PFSK-1 (cell line): ENCODE data around the gene SLC5A10.

Experiments used
- FOXP2 ChIP-seq: optimal IDR thresholded peaks from 2 replicates; pipeline ENCODE3; 2011; ENCODE audit warnings: borderline replicate concordance, control low read depth, inconsistent platforms; ENCODE audit not compliant: insufficient read depth; ENCODE audit errors: extremely low read length, extremely low read depth
- POLR2AphosphoS5 ChIP-seq: IDR thresholded peaks from 2 replicates; pipeline ENCODE4 v1.6.1; 2012; ENCODE audit warnings: low read depth, mild to moderate bottlenecking, control low read depth, low read length, moderate library complexity
- SIN3A ChIP-seq: IDR thresholded peaks from 2 replicates; pipeline ENCODE4 v1.6.1; 2012; ENCODE audit warnings: mild to moderate bottlenecking, low read length, moderate library complexity, borderline replicate concordance; ENCODE audit not compliant: insufficient read depth
- TAF1 ChIP-seq: IDR thresholded peaks from 2 replicates; pipeline ENCODE4 v1.6.1; 2012; ENCODE audit warnings: low read length, control low read depth, borderline replicate concordance; ENCODE audit not compliant: insufficient read depth
- TF ChIP-seq, protein P1 (sequence below), 2 experiments: IDR thresholded peaks; 2 replicates each; pipeline versions ENCODE4 v1.6.1 to v1.8.0; 2011 to 2012; ENCODE audit warnings: low read depth in 2 of 2, low read length in 2 of 2, control low read depth in 1 of 2, inconsistent platforms in 1 of 2, mild to moderate bottlenecking in 1 of 2, moderate library complexity in 1 of 2; ENCODE audit not compliant: insufficient read depth in 1 of 2

Gene SLC5A10

DNA sequence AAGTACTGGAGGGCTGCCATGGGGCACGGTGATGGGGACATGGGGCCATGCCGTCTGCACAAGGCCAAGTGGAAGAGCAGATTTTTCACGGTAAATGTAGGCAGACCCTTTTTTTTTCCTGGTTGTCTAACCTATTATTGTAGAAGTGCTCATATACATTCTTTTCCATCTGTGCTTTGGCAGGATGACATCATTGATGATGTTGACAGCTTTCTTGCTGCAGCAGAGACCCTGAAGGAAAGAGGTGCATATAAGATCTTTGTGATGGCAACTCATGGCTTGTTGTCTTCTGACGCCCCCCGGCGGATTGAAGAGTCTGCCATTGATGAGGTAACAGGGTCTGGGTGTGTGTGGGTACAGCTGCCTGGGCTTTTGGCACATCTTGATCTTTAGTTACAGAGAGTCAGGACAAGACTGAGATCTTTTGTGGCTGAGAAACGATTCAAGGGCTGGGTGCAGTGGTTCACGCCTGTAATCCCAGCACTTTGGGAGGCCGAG lies 23.3 kb upstream of the SLC5A10 start:
- no peak for TF ChIP-seq POLR2AphosphoS5
- no peak for TF ChIP-seq SIN3A
- no peak for TF ChIP-seq TAF1

DNA sequence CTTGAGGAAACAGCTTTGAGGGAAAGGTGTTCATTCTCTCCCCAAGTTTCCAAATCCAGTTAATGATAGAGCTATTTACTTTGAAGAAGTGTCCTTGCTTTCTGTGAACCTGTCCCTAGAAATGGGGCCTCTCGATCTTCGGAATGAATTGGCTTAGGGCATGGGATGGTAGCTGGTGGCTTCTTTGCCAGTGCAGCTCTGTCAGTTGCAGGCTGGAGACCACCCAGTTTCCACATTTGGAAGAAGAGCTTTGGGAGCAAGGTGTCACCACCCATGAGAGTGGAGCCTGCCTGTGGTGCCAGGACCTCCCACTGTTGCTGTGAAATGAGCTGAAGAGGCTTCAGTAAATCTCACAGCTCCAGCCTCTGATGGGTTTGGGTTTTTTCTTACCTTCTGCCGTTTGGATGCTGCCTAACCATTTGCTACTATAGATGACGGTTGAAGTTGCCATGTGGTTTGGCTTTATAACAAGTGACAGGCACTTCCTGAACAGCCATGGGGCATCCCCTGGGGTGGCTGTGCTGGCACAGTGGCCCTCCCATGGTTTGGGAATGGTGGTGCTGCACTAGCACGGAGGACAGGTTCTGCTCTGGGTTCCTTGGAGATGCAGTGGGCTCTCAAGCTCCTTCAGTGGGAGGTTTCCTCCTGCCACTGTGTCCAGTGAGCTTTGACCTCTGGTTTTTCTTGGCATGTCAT lies 19.5 kb upstream of the SLC5A10 start:
- no peak for TF ChIP-seq SIN3A
- TF ChIP-seq TAF1 = no peak
- TF ChIP-seq POLR2AphosphoS5 = no peak
- no peak for TF ChIP-seq FOXP2
- TF ChIP-seq, protein P1, sequence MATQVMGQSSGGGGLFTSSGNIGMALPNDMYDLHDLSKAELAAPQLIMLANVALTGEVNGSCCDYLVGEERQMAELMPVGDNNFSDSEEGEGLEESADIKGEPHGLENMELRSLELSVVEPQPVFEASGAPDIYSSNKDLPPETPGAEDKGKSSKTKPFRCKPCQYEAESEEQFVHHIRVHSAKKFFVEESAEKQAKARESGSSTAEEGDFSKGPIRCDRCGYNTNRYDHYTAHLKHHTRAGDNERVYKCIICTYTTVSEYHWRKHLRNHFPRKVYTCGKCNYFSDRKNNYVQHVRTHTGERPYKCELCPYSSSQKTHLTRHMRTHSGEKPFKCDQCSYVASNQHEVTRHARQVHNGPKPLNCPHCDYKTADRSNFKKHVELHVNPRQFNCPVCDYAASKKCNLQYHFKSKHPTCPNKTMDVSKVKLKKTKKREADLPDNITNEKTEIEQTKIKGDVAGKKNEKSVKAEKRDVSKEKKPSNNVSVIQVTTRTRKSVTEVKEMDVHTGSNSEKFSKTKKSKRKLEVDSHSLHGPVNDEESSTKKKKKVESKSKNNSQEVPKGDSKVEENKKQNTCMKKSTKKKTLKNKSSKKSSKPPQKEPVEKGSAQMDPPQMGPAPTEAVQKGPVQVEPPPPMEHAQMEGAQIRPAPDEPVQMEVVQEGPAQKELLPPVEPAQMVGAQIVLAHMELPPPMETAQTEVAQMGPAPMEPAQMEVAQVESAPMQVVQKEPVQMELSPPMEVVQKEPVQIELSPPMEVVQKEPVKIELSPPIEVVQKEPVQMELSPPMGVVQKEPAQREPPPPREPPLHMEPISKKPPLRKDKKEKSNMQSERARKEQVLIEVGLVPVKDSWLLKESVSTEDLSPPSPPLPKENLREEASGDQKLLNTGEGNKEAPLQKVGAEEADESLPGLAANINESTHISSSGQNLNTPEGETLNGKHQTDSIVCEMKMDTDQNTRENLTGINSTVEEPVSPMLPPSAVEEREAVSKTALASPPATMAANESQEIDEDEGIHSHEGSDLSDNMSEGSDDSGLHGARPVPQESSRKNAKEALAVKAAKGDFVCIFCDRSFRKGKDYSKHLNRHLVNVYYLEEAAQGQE (IDR thresholded peaks at IDR 0.05; ENCODE audit: insufficient read depth in 1 of 2, low read depth in 2 of 2, low read length in 2 of 2) = no peak

- TF ChIP-seq TAF1 = no peak
- TF ChIP-seq POLR2AphosphoS5 = no peak
- TF ChIP-seq FOXP2 = no peak
- TF ChIP-seq, protein P1 (IDR thresholded peaks at IDR 0.05; ENCODE audit: insufficient read depth in 1 of 2, low read depth in 2 of 2, low read length in 2 of 2) = no peak
- no peak for TF ChIP-seq SIN3A
These were observed 18.6 kb upstream of the SLC5A10 start for GRCh38 chr17:18933102-18934058.

DNA sequence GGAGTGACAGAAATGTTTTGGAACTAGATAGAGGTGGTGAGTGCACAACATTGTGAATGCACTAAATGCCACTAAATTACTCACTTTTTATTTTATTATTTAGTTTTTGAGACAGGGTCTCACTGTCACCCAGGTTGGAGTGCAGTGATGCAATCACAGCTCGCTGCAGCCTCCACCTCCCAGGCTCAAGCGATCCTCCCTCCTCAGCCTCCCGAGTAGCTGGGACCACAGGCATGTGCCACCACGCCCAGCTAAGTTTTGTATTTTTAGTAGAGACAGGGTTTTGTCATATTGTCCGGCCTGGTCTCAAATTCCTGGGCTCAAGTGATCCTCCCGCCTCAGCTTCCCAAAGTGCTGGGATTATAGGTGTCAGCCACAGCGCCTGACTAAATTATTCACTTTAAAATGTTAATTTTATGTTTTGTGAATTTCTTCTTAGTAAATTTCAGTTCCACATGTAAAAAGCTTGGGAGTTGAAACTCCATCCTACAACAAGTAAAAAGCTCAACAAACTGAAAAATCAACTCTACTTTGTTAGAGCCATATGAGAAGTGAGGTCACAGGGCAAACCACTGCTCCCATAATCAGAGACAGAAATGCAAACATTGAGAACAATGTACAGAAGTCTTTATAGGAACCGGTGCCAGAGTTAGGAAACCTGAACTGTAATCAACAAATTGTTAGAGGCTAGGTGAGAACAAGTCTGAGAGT lies 13.8 kb upstream of the SLC5A10 start:
- TF ChIP-seq POLR2AphosphoS5 (no peak), SIN3A (no peak), TAF1 (no peak)
- TF ChIP-seq, protein P1 (IDR thresholded peaks at IDR 0.05; ENCODE audit: insufficient read depth in 1 of 2, low read depth in 2 of 2, low read length in 2 of 2) = no peak

DNA sequence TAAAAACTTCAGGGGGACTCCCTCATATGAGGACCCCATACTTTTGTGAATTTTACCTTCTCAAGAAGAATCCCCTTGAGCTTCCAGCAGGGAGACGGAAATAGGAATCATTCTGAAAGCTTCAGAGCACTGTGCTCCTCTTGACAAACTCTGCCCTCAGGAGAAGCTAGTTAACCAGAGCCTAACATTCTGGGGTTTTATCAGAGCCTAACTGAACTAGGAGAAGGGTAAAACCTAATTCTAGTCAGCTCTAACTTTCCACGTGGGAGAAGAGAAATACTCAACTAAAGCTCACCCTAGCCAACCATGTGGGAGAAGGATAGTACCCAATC lies 13.3 kb upstream of the SLC5A10 start:
- TF ChIP-seq TAF1 (no peak), SIN3A (no peak), POLR2AphosphoS5 (no peak), FOXP2 (no peak)
- TF ChIP-seq, protein P1 (IDR thresholded peaks at IDR 0.05; ENCODE audit: insufficient read depth in 1 of 2, low read depth in 2 of 2, low read length in 2 of 2) = no peak
